ENCODE results near the gene MLANA.

- TF ChIP-seq PATZ1 (tag by site-specific recombination; IDR thresholded peaks at IDR 0.05) (no peak), ZNF585B (tag by site-specific recombination; IDR thresholded peaks at IDR 0.05) (no peak), ZNF639 (tag by site-specific recombination; IDR thresholded peaks at IDR 0.05) (no peak), YY1 (tag by site-specific recombination; IDR thresholded peaks at IDR 0.05) (no peak), ZBTB21 (tag by site-specific recombination; IDR thresholded peaks at IDR 0.05) (no peak), ZNF324 (tag by site-specific recombination; IDR thresholded peaks at IDR 0.05) (no peak)
Observed at GRCh38 chr9:5915438-5915837, 24.7 kb downstream of the MLANA start.

Data from HEK293 (cell line).